B cell (primary cell): ENCODE measurements around the gene GDAP1L1. TPM values are rescaled to one million over a fixed set of nuclear protein-coding genes. Genes with fewer than 3 reads are reported as not detected.
"Not testable (repeated sequence)": the region's sequence is repeated elsewhere in the genome, so short reads cannot be mapped to it uniquely, and the experiment has no call there.

Source experiments
- ATAC-seq: fragments of 200-7000 bp; cut with Tn5 transposase; one replicate; pipeline ENCODE4 v1.10.0; 2021; ENCODE audit warnings: low read depth, mild to moderate bottlenecking, moderate number of reproducible peaks, moderate library complexity
- CTCF ChIA-PET: fragments of 350-600 bp; sonication (Branson Sonifier 250); formaldehyde crosslinking; loops from one replicate; lab custom pipeline; 2021; ENCODE audit warnings: antibody characterized with exemption, inconsistent platforms; lab: Charles Lee
- POLR2A ChIA-PET: fragments of 350-600 bp; sonication (Branson Sonifier 250); formaldehyde crosslinking; loops from one replicate; lab custom pipeline; 2021; ENCODE audit warnings: antibody characterized with exemption; lab: Charles Lee
- DNase-seq: peaks from one replicate; pipeline ENCODE4 v3.0.0; 2013
- H2AFZ ChIP-seq: 2 replicates; pipeline ENCODE4 v1.6.1; 2012; ENCODE audit warnings: mild to moderate bottlenecking, low read depth, low read length; ENCODE audit not compliant: insufficient read depth, poor library complexity, severe bottlenecking
- H3K27ac ChIP-seq, 2 donors: 1 replicate in 1 of 2; 2 replicates in 1 of 2; pipeline ENCODE4 v1.5.1; 2012 to 2013; ENCODE audit warnings: low read length in 2 of 2, mild to moderate bottlenecking in 2 of 2, moderate library complexity in 1 of 2
- H3K27me3 ChIP-seq, 4 experiments: fragments of 200-600 bp in 1 of 4; sonication (generic) in 1 of 4; replicated peaks in 1 of 4; 1 replicate in 2 of 4; 2 replicates in 2 of 4; pipeline versions ENCODE4 v1.6.1 to v1.7.0; 2013 to 2016; ENCODE audit warnings: low read length in 3 of 4, mild to moderate bottlenecking in 2 of 4, mixed read lengths in 1 of 4, moderate library complexity in 1 of 4; ENCODE audit not compliant: insufficient read depth in 4 of 4, control insufficient read depth in 3 of 4; ENCODE audit errors: control extremely low read depth in 1 of 4
- H3K36me3 ChIP-seq, 2 experiments: replicated peaks in 1 of 2; 1 replicate in 1 of 2; 2 replicates in 1 of 2; pipeline versions ENCODE4 v1.6.1 to v1.7.1; 2013; ENCODE audit warnings: low read length in 1 of 2; ENCODE audit not compliant: insufficient read depth in 2 of 2, control insufficient read depth in 1 of 2; ENCODE audit errors: control extremely low read depth in 1 of 2, extremely low read depth in 1 of 2
- H3K4me1 ChIP-seq, 2 donors: fragments of 200-600 bp in 1 of 2; sonication (generic) in 1 of 2; 1 replicate in 1 of 2; 2 replicates in 1 of 2; pipeline versions ENCODE4 v1.5.1 to v1.6.1; 2013 to 2017; ENCODE audit warnings: low read length in 2 of 2; ENCODE audit not compliant: control insufficient read depth in 2 of 2, insufficient read depth in 2 of 2
- H3K4me2 ChIP-seq: replicated peaks from 2 replicates; pipeline ENCODE3; 2012; ENCODE audit warnings: mild to moderate bottlenecking, low read depth, low read length; ENCODE audit not compliant: poor library complexity, severe bottlenecking
- H3K4me3 ChIP-seq, 5 experiments: fragments of 200-600 bp in 1 of 5; sonication (generic) in 1 of 5; 1 replicate in 3 of 5; 2 replicates in 2 of 5; pipeline versions ENCODE4 v1.5.1 to v1.7.0; 2011 to 2016; ENCODE audit warnings: low read length in 4 of 5, mild to moderate bottlenecking in 4 of 5, low read depth in 2 of 5, control low read depth in 1 of 5, moderate library complexity in 1 of 5; ENCODE audit not compliant: insufficient read depth in 1 of 5; ENCODE audit errors: control extremely low read depth in 1 of 5, extremely low read depth in 1 of 5
- H3K79me2 ChIP-seq: fragments of 200-600 bp; sonication (generic); one replicate; pipeline ENCODE4 v1.6.0; 2016; ENCODE audit warnings: low read length; ENCODE audit not compliant: control insufficient read depth, insufficient read depth
- H3K9ac ChIP-seq: fragments of 200-600 bp; sonication (generic); 2 replicates; pipeline ENCODE4 v1.6.1; 2017; ENCODE audit warnings: mild to moderate bottlenecking, low read length, moderate library complexity
- H3K9me3 ChIP-seq, 3 donors: one replicate each; pipeline versions ENCODE4 v1.6.1 to v1.7.1; 2013; ENCODE audit warnings: low read length in 2 of 3; ENCODE audit not compliant: control insufficient read depth in 2 of 3, insufficient read depth in 1 of 3; ENCODE audit errors: control extremely low read depth in 1 of 3
- H4K20me1 ChIP-seq: 2 replicates; pipeline ENCODE4 v1.6.0; 2012; ENCODE audit warnings: mild to moderate bottlenecking, low read length; ENCODE audit not compliant: insufficient read depth, control insufficient read depth, poor library complexity, severe bottlenecking
- H3K27ac Mint-ChIP-seq: one replicate; pipeline ENCODE4 v1.8.0; 2021; ENCODE audit warnings: mixed read lengths
- H3K27me3 Mint-ChIP-seq: one replicate; pipeline ENCODE4 v1.8.0; 2021; ENCODE audit warnings: mixed read lengths
- H3K4me1 Mint-ChIP-seq: one replicate; pipeline ENCODE4 v1.8.0; 2021; ENCODE audit warnings: mixed read lengths
- H3K4me3 Mint-ChIP-seq: one replicate; pipeline ENCODE4 v1.8.0; 2021; ENCODE audit warnings: mixed read lengths
- H3K9me3 Mint-ChIP-seq: one replicate; pipeline ENCODE4 v1.8.0; 2022; ENCODE audit warnings: mixed read lengths; ENCODE audit not compliant: insufficient read depth
- EZH2 ChIP-seq: IDR thresholded peaks from 2 replicates; pipeline ENCODE4 v1.6.1; 2012; ENCODE audit warnings: borderline replicate concordance, low read depth, mild to moderate bottlenecking, moderate library complexity, low read length; ENCODE audit not compliant: insufficient read depth, poor library complexity, severe bottlenecking
- WGBS: methylation state at CpG from one replicate; pipeline ENCODE4 v1.1.5; 2013; ENCODE audit warnings: missing lambda C conversion rate; ENCODE audit not compliant: insufficient coverage; 5-methylcytosine and 5-hydroxymethylcytosine counted together
- intact Hi-C: fragments of 100-400 bp; cut with micrococcal nuclease; formaldehyde crosslinking; loops from one replicate; pipeline ENCODE4 v1.10.0; 2022
- polyA plus RNA-seq: library from polyadenylated mRNA; depleted of rRNA; stranded (reverse); fragments of >200 nt; gene quantifications from 2 replicates; pipeline ENCODE4 v1.2.3, GENCODE V29; 2012
- total RNA-seq, 2 donors: library from RNA; stranded (reverse); fragments of 120-200 nt in 1 of 2; gene quantifications; 1 replicate in 1 of 2; 2 replicates in 1 of 2; pipeline versions ENCODE4 v1.2.3 to v1.2.4, GENCODE V29; 2013 to 2022
- TF ChIP-seq, protein P1 (sequence below): fragments of 200-600 bp; IDR thresholded peaks from one replicate; pipeline ENCODE4 v1.8.0; 2022; ENCODE audit warnings: antibody characterized with exemption, mild to moderate bottlenecking

Gene GDAP1L1
- total and polyA plus RNA-seq, 2 donors (not counting 1 experiment from before 2014, with no cell fraction given) = not detected

DNA sequence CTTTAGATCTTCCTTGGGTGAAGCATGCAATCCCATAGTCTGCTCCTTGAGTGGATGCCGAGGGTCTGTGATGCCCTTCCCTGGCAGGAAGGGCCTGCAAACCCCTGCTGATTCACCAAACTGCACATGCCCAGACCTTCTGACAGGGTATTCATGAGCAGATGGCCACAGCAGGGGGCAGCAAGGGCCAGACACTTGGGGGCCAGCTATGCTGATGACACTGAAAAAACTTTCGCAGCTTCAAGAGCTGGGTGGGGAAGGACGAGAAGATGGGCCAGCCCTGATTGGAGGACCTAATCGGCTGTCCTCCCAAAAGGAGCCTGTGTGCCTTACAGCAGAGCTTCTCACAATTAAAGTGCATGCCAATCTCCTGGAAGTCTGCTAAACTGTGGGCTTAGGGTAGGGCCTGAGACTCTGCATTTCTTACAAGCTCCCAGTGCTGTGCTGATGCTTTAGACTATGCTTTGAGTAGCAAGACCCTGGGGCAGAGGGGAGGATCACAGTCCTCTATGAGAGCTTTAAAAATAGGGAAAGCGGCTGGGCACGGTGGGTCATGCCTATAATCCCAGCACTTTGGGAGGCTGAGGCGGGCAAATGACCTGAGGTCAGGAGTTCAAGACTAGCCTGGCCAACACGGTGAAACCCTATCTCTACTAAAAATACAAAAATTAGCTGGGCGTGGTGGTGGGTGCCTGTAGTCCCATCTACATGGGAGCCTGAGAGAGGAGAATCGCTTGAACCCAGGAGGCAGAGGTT lies 15.2 kb upstream of the GDAP1L1 start:
- POLR2A ChIA-PET = no interaction called here

DNA sequence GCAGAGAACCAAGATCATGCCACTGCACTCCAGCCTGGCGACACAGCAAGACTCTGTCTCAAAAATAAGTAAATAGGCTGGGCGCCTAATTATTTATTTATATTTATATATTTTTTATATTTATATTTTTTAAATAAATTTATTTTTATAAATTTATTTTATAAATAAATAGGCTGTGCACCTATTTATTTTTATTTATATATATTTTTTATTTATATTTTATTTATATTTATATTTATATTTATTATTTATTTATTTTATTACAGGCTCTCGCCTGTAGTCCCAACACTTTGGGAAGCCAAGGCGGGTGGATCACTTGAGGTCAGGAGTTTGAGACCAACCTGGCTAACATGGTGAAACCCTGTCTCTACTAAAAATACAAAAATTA lies 14.6 kb upstream of the GDAP1L1 start:
- H3K27me3 Mint-ChIP-seq, intact Hi-C loops: not testable (repeated sequence)

More for the DNA sequence above, 15.2 kb upstream of the GDAP1L1 start:
- CTCF ChIA-PET = interaction anchor here (3.1 kb wide), 1 partner anchor 14 kb away, joined by 10 read pairs; no protein-coding TSS in a partner anchor
- no peaks in the 10 kb centered on the region for H3K36me3 ChIP-seq
- Mint-ChIP-seq H3K9me3 (no peaks in the 10 kb centered on the region), H3K27me3 (peaks cover 3% of the 10 kb centered on the region), H3K4me3 (no peak overlapping the region), H3K27ac (no peak overlapping the region), H3K4me1 (no peaks in the 10 kb centered on the region)
- H3K27ac ChIP-seq = no peak overlapping the region
- TF ChIP-seq EZH2 = no peak
- TF ChIP-seq, protein P1, sequence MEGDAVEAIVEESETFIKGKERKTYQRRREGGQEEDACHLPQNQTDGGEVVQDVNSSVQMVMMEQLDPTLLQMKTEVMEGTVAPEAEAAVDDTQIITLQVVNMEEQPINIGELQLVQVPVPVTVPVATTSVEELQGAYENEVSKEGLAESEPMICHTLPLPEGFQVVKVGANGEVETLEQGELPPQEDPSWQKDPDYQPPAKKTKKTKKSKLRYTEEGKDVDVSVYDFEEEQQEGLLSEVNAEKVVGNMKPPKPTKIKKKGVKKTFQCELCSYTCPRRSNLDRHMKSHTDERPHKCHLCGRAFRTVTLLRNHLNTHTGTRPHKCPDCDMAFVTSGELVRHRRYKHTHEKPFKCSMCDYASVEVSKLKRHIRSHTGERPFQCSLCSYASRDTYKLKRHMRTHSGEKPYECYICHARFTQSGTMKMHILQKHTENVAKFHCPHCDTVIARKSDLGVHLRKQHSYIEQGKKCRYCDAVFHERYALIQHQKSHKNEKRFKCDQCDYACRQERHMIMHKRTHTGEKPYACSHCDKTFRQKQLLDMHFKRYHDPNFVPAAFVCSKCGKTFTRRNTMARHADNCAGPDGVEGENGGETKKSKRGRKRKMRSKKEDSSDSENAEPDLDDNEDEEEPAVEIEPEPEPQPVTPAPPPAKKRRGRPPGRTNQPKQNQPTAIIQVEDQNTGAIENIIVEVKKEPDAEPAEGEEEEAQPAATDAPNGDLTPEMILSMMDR = no peak
- no peak overlapping the region for H2AFZ ChIP-seq
- ATAC-seq (no peak), DNase-seq (no peak)
- no peaks in the 10 kb centered on the region for H3K27me3 ChIP-seq
- H3K4me1 ChIP-seq = no peaks in the 10 kb centered on the region
- no peaks in the 10 kb centered on the region for H3K79me2 ChIP-seq
- 80% methylated on average over 6 of the region's 10 CpGs for WGBS
- no peak overlapping the region for H3K4me3 ChIP-seq
- no peaks in the 10 kb centered on the region for H4K20me1 ChIP-seq
- no peak overlapping the region for H3K9ac ChIP-seq
- no peak overlapping the region for H3K4me2 ChIP-seq
- intact Hi-C loops = no loop called here
- no peaks in the 10 kb centered on the region for H3K9me3 ChIP-seq

More for the DNA sequence above, 14.6 kb upstream of the GDAP1L1 start:
- POLR2A ChIA-PET, H3K4me3 ChIP-seq, H3K9me3 ChIP-seq, H3K4me2 ChIP-seq, H3K9ac ChIP-seq, H3K9me3 Mint-ChIP-seq, H3K27ac ChIP-seq, H3K4me1 Mint-ChIP-seq, H2AFZ ChIP-seq, H3K79me2 ChIP-seq, DNase-seq, ATAC-seq, H3K27ac Mint-ChIP-seq, H3K36me3 ChIP-seq, H3K4me1 ChIP-seq, H3K4me3 Mint-ChIP-seq, H3K27me3 ChIP-seq, H4K20me1 ChIP-seq: not testable (repeated sequence)
- WGBS = no CpG with 5 or more reads among the region's 4 CpGs
- CTCF ChIA-PET = interaction anchor here (3.1 kb wide), 1 partner anchor 15 kb away, joined by 10 read pairs; no protein-coding TSS in a partner anchor
